HepG2 (cell line): ENCODE data around the gene TBXAS1. TPM values are rescaled to one million over a fixed set of nuclear protein-coding genes. Genes with fewer than 3 reads are reported as not detected.

Experiments used
- GATAD1 ChIP-seq: IDR thresholded peaks from 2 replicates; pipeline ENCODE4 v1.6.1; 2016; ENCODE audit warnings: missing genetic modification reagents, missing compliant biosample characterization
- HOXA9 ChIP-seq: sonication (generic); formaldehyde crosslinking; IDR thresholded peaks from 2 replicates; pipeline ENCODE4 v1.8.1; 2022; ENCODE audit warnings: missing genetic modification reagents, mild to moderate bottlenecking, moderate library complexity, borderline replicate concordance
- IRX3 ChIP-seq: sonication (generic); formaldehyde crosslinking; IDR thresholded peaks from 2 replicates; pipeline ENCODE4 v1.8.1; 2023; ENCODE audit warnings: mild to moderate bottlenecking, low read depth, missing genetic modification reagents, borderline replicate concordance
- SP1 ChIP-seq, 2 experiments: fragments of 450-650 bp in 1 of 2; sonication (generic) in 1 of 2; formaldehyde crosslinking in 1 of 2; IDR thresholded peaks; 2 replicates each; pipeline versions ENCODE4 v1.4.0 to v1.6.1; 2016 to 2020; ENCODE audit warnings: missing genetic modification reagents in 1 of 2
- SRY ChIP-seq: sonication (generic); formaldehyde crosslinking; IDR thresholded peaks from 2 replicates; pipeline ENCODE4 v1.8.0; 2022; ENCODE audit warnings: mild to moderate bottlenecking, missing genetic modification reagents
- ZFP41 ChIP-seq: sonication (generic); formaldehyde crosslinking; IDR thresholded peaks from 2 replicates; pipeline ENCODE4 v1.4.0; 2020; ENCODE audit warnings: mild to moderate bottlenecking, missing genetic modification reagents, borderline replicate concordance
- ZNF253 ChIP-seq: sonication (generic); formaldehyde crosslinking; IDR thresholded peaks from 2 replicates; pipeline ENCODE4 v1.8.0; 2022; ENCODE audit warnings: mild to moderate bottlenecking, missing genetic modification reagents, borderline replicate concordance
- polyA plus RNA-seq, 8 experiments: library from polyadenylated mRNA; depleted of rRNA in 3 of 8; stranded (reverse) in 7 of 8; unstranded in 1 of 8; fragments of >200 nt; fragmentation: Illumina TruSeq in 4 of 8; extraction: Trizol in 4 of 8; gene quantifications; 2 replicates each; pipeline versions ENCODE4 v1.2.1 to v1.2.3, GENCODE V29; 2011 to 2016; ENCODE audit warnings: low read depth in 4 of 8, missing spikeins in 1 of 8, mixed read lengths in 1 of 8; ENCODE audit not compliant: insufficient read depth in 1 of 8
- total RNA-seq, 5 experiments: library from RNA; depleted of rRNA; stranded (reverse); fragments of >200 nt; fragmentation: Illumina TruSeq; extraction: Trizol; gene quantifications; 2 replicates each; pipeline ENCODE4 v1.2.3, GENCODE V29; 2016; ENCODE audit warnings: low read depth in 1 of 5
- TF ChIP-seq, protein P1 (sequence below): sonication (generic); formaldehyde crosslinking; IDR thresholded peaks from 2 replicates; pipeline ENCODE4 v1.5.1; 2020; ENCODE audit warnings: mild to moderate bottlenecking, missing genetic modification reagents, borderline replicate concordance
- TF ChIP-seq, protein P2 (sequence below): sonication (generic); formaldehyde crosslinking; IDR thresholded peaks from 2 replicates; pipeline ENCODE4 v1.9.0; 2022; ENCODE audit warnings: low read depth, missing genetic modification reagents
- TF ChIP-seq, protein P3 (sequence below): sonication (generic); formaldehyde crosslinking; IDR thresholded peaks from 2 replicates; pipeline ENCODE4 v1.8.0; 2022; ENCODE audit warnings: missing genetic modification reagents, low read depth, mild to moderate bottlenecking, borderline replicate concordance
- TF ChIP-seq, protein P4 (sequence below): sonication (generic); formaldehyde crosslinking; IDR thresholded peaks from 2 replicates; pipeline ENCODE4 v1.5.1; 2020; ENCODE audit warnings: missing genetic modification reagents, mild to moderate bottlenecking, borderline replicate concordance
- TF ChIP-seq, protein P5 (sequence below): sonication (generic); formaldehyde crosslinking; IDR thresholded peaks from 2 replicates; pipeline ENCODE4 v1.4.0; 2020; ENCODE audit warnings: mild to moderate bottlenecking, missing genetic modification reagents

TBXAS1 gene
- total and polyA plus RNA-seq, 2 of the 13 experiments (the other 11 are each of a cell fraction or from before 2014, with no cell fraction given), result 4.0 to 4.9 TPM

DNA sequence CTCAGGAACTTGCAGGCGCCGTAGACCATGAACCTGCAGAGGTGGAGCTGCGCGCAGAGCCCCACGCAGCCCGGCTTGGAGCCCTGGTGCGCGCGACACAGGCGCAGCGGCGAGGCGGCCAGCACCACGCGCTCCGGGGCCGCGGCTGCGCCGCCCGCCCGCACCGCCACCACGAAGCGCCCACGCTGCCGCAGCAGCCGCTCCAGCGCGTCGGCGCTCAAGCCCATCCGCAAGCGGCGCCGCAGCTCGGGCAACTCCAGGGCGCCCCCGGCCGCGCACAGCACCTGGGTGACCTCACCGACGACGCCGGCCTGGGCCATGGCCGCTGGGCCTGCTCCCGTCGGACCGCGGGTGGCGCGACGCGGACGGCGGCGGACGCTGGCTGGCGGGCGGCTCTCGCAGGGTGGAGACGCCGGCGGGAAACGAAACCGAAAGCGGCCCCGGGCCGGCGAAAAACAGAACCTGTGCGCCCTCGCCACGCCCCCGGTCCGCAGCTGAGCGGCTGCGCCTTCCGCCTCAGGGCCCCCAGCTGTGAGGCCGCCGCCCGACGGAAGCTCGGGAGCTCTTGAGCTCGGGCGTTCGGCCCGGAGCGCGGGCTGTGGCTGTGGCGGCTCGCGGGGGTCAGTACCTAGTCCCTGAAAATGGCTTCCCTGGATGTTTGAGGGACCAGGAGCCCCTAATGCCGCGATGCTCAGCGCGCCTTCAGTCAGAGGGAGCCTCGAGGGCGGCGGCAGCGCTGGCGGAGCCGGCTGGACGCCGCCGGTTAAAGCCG lies 233.7 kb downstream of the TBXAS1 start, which contains the start of gene PARP12 (continued):
- TF ChIP-seq, protein P1, sequence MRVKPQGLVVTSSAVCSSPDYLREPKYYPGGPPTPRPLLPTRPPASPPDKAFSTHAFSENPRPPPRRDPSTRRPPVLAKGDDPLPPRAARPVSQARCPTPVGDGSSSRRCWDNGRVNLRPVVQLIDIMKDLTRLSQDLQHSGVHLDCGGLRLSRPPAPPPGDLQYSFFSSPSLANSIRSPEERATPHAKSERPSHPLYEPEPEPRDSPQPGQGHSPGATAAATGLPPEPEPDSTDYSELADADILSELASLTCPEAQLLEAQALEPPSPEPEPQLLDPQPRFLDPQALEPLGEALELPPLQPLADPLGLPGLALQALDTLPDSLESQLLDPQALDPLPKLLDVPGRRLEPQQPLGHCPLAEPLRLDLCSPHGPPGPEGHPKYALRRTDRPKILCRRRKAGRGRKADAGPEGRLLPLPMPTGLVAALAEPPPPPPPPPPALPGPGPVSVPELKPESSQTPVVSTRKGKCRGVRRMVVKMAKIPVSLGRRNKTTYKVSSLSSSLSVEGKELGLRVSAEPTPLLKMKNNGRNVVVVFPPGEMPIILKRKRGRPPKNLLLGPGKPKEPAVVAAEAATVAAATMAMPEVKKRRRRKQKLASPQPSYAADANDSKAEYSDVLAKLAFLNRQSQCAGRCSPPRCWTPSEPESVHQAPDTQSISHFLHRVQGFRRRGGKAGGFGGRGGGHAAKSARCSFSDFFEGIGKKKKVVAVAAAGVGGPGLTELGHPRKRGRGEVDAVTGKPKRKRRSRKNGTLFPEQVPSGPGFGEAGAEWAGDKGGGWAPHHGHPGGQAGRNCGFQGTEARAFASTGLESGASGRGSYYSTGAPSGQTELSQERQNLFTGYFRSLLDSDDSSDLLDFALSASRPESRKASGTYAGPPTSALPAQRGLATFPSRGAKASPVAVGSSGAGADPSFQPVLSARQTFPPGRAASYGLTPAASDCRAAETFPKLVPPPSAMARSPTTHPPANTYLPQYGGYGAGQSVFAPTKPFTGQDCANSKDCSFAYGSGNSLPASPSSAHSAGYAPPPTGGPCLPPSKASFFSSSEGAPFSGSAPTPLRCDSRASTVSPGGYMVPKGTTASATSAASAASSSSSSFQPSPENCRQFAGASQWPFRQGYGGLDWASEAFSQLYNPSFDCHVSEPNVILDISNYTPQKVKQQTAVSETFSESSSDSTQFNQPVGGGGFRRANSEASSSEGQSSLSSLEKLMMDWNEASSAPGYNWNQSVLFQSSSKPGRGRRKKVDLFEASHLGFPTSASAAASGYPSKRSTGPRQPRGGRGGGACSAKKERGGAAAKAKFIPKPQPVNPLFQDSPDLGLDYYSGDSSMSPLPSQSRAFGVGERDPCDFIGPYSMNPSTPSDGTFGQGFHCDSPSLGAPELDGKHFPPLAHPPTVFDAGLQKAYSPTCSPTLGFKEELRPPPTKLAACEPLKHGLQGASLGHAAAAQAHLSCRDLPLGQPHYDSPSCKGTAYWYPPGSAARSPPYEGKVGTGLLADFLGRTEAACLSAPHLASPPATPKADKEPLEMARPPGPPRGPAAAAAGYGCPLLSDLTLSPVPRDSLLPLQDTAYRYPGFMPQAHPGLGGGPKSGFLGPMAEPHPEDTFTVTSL (CRISPR knock-in tag), result no peak
- TF ChIP-seq, protein P2, sequence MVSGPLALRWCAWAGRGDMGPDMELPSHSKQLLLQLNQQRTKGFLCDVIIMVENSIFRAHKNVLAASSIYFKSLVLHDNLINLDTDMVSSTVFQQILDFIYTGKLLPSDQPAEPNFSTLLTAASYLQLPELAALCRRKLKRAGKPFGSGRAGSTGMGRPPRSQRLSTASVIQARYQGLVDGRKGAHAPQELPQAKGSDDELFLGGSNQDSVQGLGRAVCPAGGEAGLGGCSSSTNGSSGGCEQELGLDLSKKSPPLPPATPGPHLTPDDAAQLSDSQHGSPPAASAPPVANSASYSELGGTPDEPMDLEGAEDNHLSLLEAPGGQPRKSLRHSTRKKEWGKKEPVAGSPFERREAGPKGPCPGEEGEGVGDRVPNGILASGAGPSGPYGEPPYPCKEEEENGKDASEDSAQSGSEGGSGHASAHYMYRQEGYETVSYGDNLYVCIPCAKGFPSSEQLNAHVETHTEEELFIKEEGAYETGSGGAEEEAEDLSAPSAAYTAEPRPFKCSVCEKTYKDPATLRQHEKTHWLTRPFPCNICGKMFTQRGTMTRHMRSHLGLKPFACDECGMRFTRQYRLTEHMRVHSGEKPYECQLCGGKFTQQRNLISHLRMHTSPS (CRISPR knock-in tag), result no peak
- TF ChIP-seq, protein P3, sequence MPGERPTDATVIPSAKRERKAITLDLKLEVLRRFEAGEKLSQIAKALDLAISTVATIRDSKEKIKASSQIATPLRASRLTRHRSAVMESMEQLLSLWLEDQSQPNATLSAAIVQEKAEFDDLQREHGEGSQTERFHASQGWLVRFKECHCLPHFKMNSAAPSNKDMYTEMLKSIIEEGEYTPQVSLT (CRISPR knock-in tag), result no peak; the same call in 1 of the 2 replicates
- TF ChIP-seq, protein P4, sequence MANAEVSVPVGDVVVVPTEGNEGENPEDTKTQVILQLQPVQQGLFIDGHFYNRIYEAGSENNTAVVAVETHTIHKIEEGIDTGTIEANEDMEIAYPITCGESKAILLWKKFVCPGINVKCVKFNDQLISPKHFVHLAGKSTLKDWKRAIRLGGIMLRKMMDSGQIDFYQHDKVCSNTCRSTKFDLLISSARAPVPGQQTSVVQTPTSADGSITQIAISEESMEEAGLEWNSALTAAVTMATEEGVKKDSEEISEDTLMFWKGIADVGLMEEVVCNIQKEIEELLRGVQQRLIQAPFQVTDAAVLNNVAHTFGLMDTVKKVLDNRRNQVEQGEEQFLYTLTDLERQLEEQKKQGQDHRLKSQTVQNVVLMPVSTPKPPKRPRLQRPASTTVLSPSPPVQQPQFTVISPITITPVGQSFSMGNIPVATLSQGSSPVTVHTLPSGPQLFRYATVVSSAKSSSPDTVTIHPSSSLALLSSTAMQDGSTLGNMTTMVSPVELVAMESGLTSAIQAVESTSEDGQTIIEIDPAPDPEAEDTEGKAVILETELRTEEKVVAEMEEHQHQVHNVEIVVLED, result peak; percentile 61
- TF ChIP-seq, protein P5, sequence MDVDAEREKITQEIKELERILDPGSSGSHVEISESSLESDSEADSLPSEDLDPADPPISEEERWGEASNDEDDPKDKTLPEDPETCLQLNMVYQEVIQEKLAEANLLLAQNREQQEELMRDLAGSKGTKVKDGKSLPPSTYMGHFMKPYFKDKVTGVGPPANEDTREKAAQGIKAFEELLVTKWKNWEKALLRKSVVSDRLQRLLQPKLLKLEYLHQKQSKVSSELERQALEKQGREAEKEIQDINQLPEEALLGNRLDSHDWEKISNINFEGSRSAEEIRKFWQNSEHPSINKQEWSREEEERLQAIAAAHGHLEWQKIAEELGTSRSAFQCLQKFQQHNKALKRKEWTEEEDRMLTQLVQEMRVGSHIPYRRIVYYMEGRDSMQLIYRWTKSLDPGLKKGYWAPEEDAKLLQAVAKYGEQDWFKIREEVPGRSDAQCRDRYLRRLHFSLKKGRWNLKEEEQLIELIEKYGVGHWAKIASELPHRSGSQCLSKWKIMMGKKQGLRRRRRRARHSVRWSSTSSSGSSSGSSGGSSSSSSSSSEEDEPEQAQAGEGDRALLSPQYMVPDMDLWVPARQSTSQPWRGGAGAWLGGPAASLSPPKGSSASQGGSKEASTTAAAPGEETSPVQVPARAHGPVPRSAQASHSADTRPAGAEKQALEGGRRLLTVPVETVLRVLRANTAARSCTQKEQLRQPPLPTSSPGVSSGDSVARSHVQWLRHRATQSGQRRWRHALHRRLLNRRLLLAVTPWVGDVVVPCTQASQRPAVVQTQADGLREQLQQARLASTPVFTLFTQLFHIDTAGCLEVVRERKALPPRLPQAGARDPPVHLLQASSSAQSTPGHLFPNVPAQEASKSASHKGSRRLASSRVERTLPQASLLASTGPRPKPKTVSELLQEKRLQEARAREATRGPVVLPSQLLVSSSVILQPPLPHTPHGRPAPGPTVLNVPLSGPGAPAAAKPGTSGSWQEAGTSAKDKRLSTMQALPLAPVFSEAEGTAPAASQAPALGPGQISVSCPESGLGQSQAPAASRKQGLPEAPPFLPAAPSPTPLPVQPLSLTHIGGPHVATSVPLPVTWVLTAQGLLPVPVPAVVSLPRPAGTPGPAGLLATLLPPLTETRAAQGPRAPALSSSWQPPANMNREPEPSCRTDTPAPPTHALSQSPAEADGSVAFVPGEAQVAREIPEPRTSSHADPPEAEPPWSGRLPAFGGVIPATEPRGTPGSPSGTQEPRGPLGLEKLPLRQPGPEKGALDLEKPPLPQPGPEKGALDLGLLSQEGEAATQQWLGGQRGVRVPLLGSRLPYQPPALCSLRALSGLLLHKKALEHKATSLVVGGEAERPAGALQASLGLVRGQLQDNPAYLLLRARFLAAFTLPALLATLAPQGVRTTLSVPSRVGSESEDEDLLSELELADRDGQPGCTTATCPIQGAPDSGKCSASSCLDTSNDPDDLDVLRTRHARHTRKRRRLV, result no peak
- TF ChIP-seq SRY (CRISPR knock-in tag) (0 out of 2 replicates have a peak, but pooled peaks have one; percentile 29), IRX3 (CRISPR knock-in tag) (peak; percentile 65; the same call in 1 of the 2 replicates), GATAD1 (CRISPR knock-in tag) (peak; percentile 40), HOXA9 (CRISPR knock-in tag) (no peak), ZFP41 (CRISPR knock-in tag) (no peak), ZNF253 (CRISPR knock-in tag) (no peak), SP1 (IDR thresholded peaks at IDR 0.05) (no peak), SP1 (CRISPR knock-in tag; IDR thresholded peaks at IDR 0.05) (peak; percentile 60)
